ENCODE measurements around the gene ACO1. TPM values are rescaled to one million over a fixed set of nuclear protein-coding genes. Genes with fewer than 3 reads are reported as not detected.
A peak's percentile ranks its signal among the peaks of the same experiment; 100 is the strongest.

ACO1 gene
- total and polyA plus RNA-seq, 7 donors, result 11.4 to 54.2 (median 37.2) TPM

DNA sequence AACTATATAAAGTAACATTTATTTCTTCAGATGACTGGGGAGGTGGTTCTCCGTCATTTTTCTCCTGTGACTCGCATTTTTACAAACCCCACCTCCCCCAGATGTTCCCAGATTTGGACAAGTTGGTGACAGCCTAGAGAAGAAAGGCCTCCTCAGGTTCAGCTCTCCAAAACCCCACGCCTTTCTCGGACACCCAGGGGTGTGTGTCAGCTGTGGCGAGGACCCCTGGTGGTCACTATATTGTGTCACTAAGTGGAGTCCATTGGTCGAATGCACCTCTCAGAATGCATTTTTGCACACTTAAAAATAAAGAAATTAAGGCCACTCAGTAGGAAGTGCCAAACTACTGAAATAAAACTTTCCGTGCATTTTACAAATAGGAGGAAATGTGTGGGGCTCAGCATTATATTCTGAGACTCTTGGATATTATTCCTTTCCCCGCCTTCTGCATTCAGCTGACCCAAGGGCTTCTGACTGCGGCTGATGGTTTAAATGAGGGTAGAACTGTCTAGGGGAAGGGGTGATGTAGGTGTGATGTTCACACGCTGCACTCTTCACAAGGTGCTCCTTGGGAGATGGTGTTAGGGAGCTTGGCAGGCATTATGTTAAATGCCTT lies 47.6 kb downstream of the ACO1 start:
- peak; percentile 71 for DNase-seq
- H3K9me3 ChIP-seq, result no peaks in the 10 kb centered on the region
- WGBS, 2 donors, result 75 to 78% methylated on average over 10 of the region's 10 CpGs
- intact Hi-C loops (cut with DNase I), result loop anchor here (5.0 kb wide), 1 partner anchor 140 kb away; the partner anchor contains the start of gene NDUFB6
- no peaks in the 10 kb centered on the region for H3K27me3 ChIP-seq
- peaks cover 0 to 90% (median 19%) of the 10 kb centered on the region in 4 donors for H3K36me3 ChIP-seq
- TF ChIP-seq EP300 (IDR thresholded peaks at IDR 0.05) (no peak), POLR2A (IDR thresholded peaks at IDR 0.05) (no peak), POLR2AphosphoS5 (IDR thresholded peaks at IDR 0.05) (no peak)
- TF ChIP-seq, protein P1, sequence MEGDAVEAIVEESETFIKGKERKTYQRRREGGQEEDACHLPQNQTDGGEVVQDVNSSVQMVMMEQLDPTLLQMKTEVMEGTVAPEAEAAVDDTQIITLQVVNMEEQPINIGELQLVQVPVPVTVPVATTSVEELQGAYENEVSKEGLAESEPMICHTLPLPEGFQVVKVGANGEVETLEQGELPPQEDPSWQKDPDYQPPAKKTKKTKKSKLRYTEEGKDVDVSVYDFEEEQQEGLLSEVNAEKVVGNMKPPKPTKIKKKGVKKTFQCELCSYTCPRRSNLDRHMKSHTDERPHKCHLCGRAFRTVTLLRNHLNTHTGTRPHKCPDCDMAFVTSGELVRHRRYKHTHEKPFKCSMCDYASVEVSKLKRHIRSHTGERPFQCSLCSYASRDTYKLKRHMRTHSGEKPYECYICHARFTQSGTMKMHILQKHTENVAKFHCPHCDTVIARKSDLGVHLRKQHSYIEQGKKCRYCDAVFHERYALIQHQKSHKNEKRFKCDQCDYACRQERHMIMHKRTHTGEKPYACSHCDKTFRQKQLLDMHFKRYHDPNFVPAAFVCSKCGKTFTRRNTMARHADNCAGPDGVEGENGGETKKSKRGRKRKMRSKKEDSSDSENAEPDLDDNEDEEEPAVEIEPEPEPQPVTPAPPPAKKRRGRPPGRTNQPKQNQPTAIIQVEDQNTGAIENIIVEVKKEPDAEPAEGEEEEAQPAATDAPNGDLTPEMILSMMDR (IDR thresholded peaks at IDR 0.05), result peak; percentile 7 to 50 (median 42)
- no peak overlapping the region for H3K4me3 ChIP-seq
- H3K4me1 ChIP-seq, result peaks cover 0 to 17% (median 0%) of the 10 kb centered on the region in 4 donors
- H3K27ac ChIP-seq, result no peak overlapping the region

GRCh38 chr9:32434892-32435291 lies 50.4 kb downstream of the ACO1 start:
- intact Hi-C loops (cut with DNase I), result loop anchor here (5.0 kb wide), 1 partner anchor 137 kb away; the partner anchor contains the start of gene NDUFB6
- H3K4me1 ChIP-seq, result peaks cover 0 to 17% (median 0%) of the 10 kb centered on the region in 4 donors
- H3K36me3 ChIP-seq, result peaks cover 0 to 95% (median 20%) of the 10 kb centered on the region in 4 donors
- TF ChIP-seq POLR2AphosphoS5 (IDR thresholded peaks at IDR 0.05) (no peak), POLR2A (IDR thresholded peaks at IDR 0.05) (no peak), EP300 (IDR thresholded peaks at IDR 0.05) (no peak)
- TF ChIP-seq, protein P1 (IDR thresholded peaks at IDR 0.05), result no peak
- no peaks in the 10 kb centered on the region for H3K9me3 ChIP-seq
- H3K4me3 ChIP-seq, result no peak overlapping the region
- DNase-seq, result no peak
- 86 to 88% methylated on average over 6 of the region's 6 CpGs for WGBS, 2 donors
- no peaks in the 10 kb centered on the region for H3K27me3 ChIP-seq
- H3K27ac ChIP-seq, result no peak overlapping the region

- peaks cover 7 to 80% (median 23%) of the 10 kb centered on the region in 4 donors for H3K36me3 ChIP-seq
- TF ChIP-seq POLR2A (IDR thresholded peaks at IDR 0.05) (no peak), POLR2AphosphoS5 (IDR thresholded peaks at IDR 0.05) (no peak), EP300 (IDR thresholded peaks at IDR 0.05) (no peak)
- TF ChIP-seq, protein P1 (IDR thresholded peaks at IDR 0.05), result no peak
- intact Hi-C loops (cut with DNase I), result no loop called here
- no peaks in the 10 kb centered on the region for H3K4me1 ChIP-seq
- WGBS, 2 donors, result 78 to 79% methylated on average over 5 of the region's 5 CpGs
- H3K9me3 ChIP-seq, result no peaks in the 10 kb centered on the region
- H3K4me3 ChIP-seq, result no peak overlapping the region
- H3K27me3 ChIP-seq, result no peaks in the 10 kb centered on the region
- no peak overlapping the region for H3K27ac ChIP-seq
- no peak for DNase-seq
These were observed 57.2 kb downstream of the ACO1 start for GRCh38 chr9:32441678-32442077.

DNA sequence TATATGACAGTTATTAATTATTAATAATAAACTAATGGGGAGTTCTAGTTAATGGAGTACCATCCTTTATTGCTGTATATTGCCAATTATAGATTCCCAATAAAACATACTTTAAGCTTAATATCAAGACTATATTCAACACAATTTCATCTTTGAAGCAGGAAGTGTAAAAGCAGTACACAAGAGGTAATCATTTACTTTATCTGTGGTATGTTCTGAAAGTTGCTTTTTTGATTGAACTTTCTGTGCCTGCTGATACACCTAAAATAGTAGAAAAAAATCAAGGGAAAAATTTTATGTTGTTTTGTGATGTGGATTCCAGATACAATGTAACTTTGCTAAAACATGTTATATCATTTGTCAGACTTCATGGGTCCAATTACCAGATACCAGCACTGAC lies 58.0 kb downstream of the ACO1 start:
- peaks cover 9 to 80% (median 21%) of the 10 kb centered on the region in 4 donors for H3K36me3 ChIP-seq

GRCh38 chr9:32449969-32450368 lies 65.5 kb downstream of the ACO1 start:
- DNase-seq, result no peak
- Histone ChIP-seq H3K4me1 (no peaks in the 10 kb centered on the region), H3K9me3 (no peaks in the 10 kb centered on the region), H3K4me3 (no peak overlapping the region), H3K27me3 (no peaks in the 10 kb centered on the region), H3K36me3 (peaks cover 20 to 76% (median 54%) of the 10 kb centered on the region in 4 donors), H3K27ac (no peak overlapping the region)
- TF ChIP-seq POLR2A (IDR thresholded peaks at IDR 0.05), result no peak
- TF ChIP-seq, protein P1 (IDR thresholded peaks at IDR 0.05), result no peak
- TF ChIP-seq EP300 (IDR thresholded peaks at IDR 0.05), result no peak
- no peak for TF ChIP-seq POLR2AphosphoS5 (IDR thresholded peaks at IDR 0.05)
- intact Hi-C loops (cut with DNase I), result no loop called here
- 96% methylated on average over 6 of the region's 6 CpGs for WGBS, 2 donors

More for the DNA sequence above, 58.0 kb downstream of the ACO1 start:
- no peaks in the 10 kb centered on the region for H3K4me1 ChIP-seq
- no peaks in the 10 kb centered on the region for H3K9me3 ChIP-seq
- no peak overlapping the region for H3K27ac ChIP-seq
- no peak for DNase-seq
- H3K4me3 ChIP-seq, result no peak overlapping the region
- H3K27me3 ChIP-seq, result no peaks in the 10 kb centered on the region
- no peak for TF ChIP-seq POLR2A (IDR thresholded peaks at IDR 0.05)
- intact Hi-C loops (cut with DNase I), result no loop called here
